ENCODE data around the gene ABI2. TPM values are rescaled to one million over a fixed set of nuclear protein-coding genes. Genes with fewer than 3 reads are reported as not detected.
"Not testable (repeated sequence)": the region's sequence is repeated elsewhere in the genome, so short reads cannot be mapped to it uniquely, and the experiment has no call there.

ABI2 gene
- total RNA-seq, 1 donor from 2014 or later: 161 TPM

GRCh38 chr2:203427061-203427460 is 98.9 kb downstream of the ABI2 start:
- Mint-ChIP-seq H3K4me3 (no peak overlapping the region), H3K9me3 (no peaks in the 10 kb centered on the region), H3K4me1 (no peaks in the 10 kb centered on the region), H3K27me3 (ENCODE audit: insufficient read depth, low read depth) (peaks cover 3% of the 10 kb centered on the region), H3K27ac (no peak overlapping the region), H3K36me3 (peaks cover 33% of the 10 kb centered on the region)
- H3K9ac ChIP-seq: no peak overlapping the region
- no peaks in the 10 kb centered on the region for H3F3A ChIP-seq (ENCODE audit: low read depth)
- no peaks in the 10 kb centered on the region for H3K9me3 ChIP-seq (ENCODE audit: low read depth)
- H3K79me2 ChIP-seq (ENCODE audit: low read depth): no peaks in the 10 kb centered on the region
- H4K20me1 ChIP-seq (ENCODE audit: low read depth): no peaks in the 10 kb centered on the region
- no peak for TF ChIP-seq EZH2phosphoT487 (IDR thresholded peaks at IDR 0.05)
- TF ChIP-seq EZH2 (IDR thresholded peaks at IDR 0.05): no peak
- no peak for TF ChIP-seq CTCF (IDR thresholded peaks at IDR 0.05)
- H3K4me3 ChIP-seq: no peak overlapping the region
- H3K27ac ChIP-seq: no peak overlapping the region
- H3K4me2 ChIP-seq: no peak overlapping the region
- no peaks in the 10 kb centered on the region for H3K36me3 ChIP-seq
- no peaks in the 10 kb centered on the region for H3K27me3 ChIP-seq
- no peak for DNase-seq (ENCODE audit: low spot score)
- no peaks in the 10 kb centered on the region for H3K4me1 ChIP-seq
- H2AFZ ChIP-seq (replicated peaks): no peak overlapping the region

- H3K9ac ChIP-seq; H3K4me3 Mint-ChIP-seq; H3K4me2 ChIP-seq; H3K4me3 ChIP-seq; H3K9me3 Mint-ChIP-seq; H3K27me3 Mint-ChIP-seq (ENCODE audit: insufficient read depth, low read depth); H3K79me2 ChIP-seq (ENCODE audit: low read depth); H3K4me1 ChIP-seq; H3K9me3 ChIP-seq (ENCODE audit: low read depth); DNase-seq (ENCODE audit: low spot score); H3K36me3 ChIP-seq; H3K27ac ChIP-seq; H3F3A ChIP-seq (ENCODE audit: low read depth); H4K20me1 ChIP-seq (ENCODE audit: low read depth); H3K27me3 ChIP-seq; H2AFZ ChIP-seq (replicated peaks); H3K27ac Mint-ChIP-seq; H3K4me1 Mint-ChIP-seq: not testable (repeated sequence)
- peaks cover 25% of the 10 kb centered on the region for H3K36me3 Mint-ChIP-seq
Measured at GRCh38 chr2:203429643-203430042, 101.4 kb downstream of the ABI2 start.

- Histone ChIP-seq H4K20me1 (ENCODE audit: low read depth) (no peaks in the 10 kb centered on the region), H3K9me3 (ENCODE audit: low read depth) (no peaks in the 10 kb centered on the region), H3K4me1 (no peaks in the 10 kb centered on the region), H3K79me2 (ENCODE audit: low read depth) (no peaks in the 10 kb centered on the region), H3F3A (ENCODE audit: low read depth) (peaks cover 15% of the 10 kb centered on the region), H3K27ac (no peak overlapping the region), H3K4me3 (no peak overlapping the region), H3K4me2 (no peak overlapping the region), H3K36me3 (peaks cover 9% of the 10 kb centered on the region), H3K9ac (no peak overlapping the region), H2AFZ (replicated peaks) (no peak overlapping the region), H3K27me3 (no peaks in the 10 kb centered on the region)
- no peaks in the 10 kb centered on the region for H3K4me1 Mint-ChIP-seq
- no peaks in the 10 kb centered on the region for H3K9me3 Mint-ChIP-seq
- no peak overlapping the region for H3K4me3 Mint-ChIP-seq
- H3K36me3 Mint-ChIP-seq: peaks cover 21% of the 10 kb centered on the region
- H3K27me3 Mint-ChIP-seq (ENCODE audit: insufficient read depth, low read depth): peaks cover 3% of the 10 kb centered on the region
- no peak overlapping the region for H3K27ac Mint-ChIP-seq
- TF ChIP-seq EZH2phosphoT487 (IDR thresholded peaks at IDR 0.05) (no peak), EZH2 (IDR thresholded peaks at IDR 0.05) (no peak), CTCF (IDR thresholded peaks at IDR 0.05) (no peak)
- no peak for DNase-seq (ENCODE audit: low spot score)
Measured at GRCh38 chr2:203431391-203432185, 103.4 kb downstream of the ABI2 start.

GRCh38 chr2:203432811-203433210 is 104.6 kb downstream of the ABI2 start:
- Mint-ChIP-seq H3K4me3 (no peak overlapping the region), H3K27me3 (ENCODE audit: insufficient read depth, low read depth) (peaks cover 3% of the 10 kb centered on the region), H3K27ac (no peak overlapping the region), H3K4me1 (no peaks in the 10 kb centered on the region), H3K36me3 (peaks cover 12% of the 10 kb centered on the region), H3K9me3 (no peaks in the 10 kb centered on the region)
- no peak overlapping the region for H3K27ac ChIP-seq
- no peak overlapping the region for H3K4me3 ChIP-seq
- H2AFZ ChIP-seq (replicated peaks): no peak overlapping the region
- no peak overlapping the region for H3K4me2 ChIP-seq
- H3F3A ChIP-seq (ENCODE audit: low read depth): peaks cover 18% of the 10 kb centered on the region
- H4K20me1 ChIP-seq (ENCODE audit: low read depth): no peaks in the 10 kb centered on the region
- H3K27me3 ChIP-seq: no peaks in the 10 kb centered on the region
- no peaks in the 10 kb centered on the region for H3K4me1 ChIP-seq
- no peak for DNase-seq (ENCODE audit: low spot score)
- no peaks in the 10 kb centered on the region for H3K9me3 ChIP-seq (ENCODE audit: low read depth)
- no peaks in the 10 kb centered on the region for H3K79me2 ChIP-seq (ENCODE audit: low read depth)
- peaks cover 9% of the 10 kb centered on the region for H3K36me3 ChIP-seq
- H3K9ac ChIP-seq: no peak overlapping the region
- TF ChIP-seq CTCF (IDR thresholded peaks at IDR 0.05) (no peak), EZH2phosphoT487 (IDR thresholded peaks at IDR 0.05) (no peak), EZH2 (IDR thresholded peaks at IDR 0.05) (no peak)

Measured in neural progenitor cell (in vitro differentiated cells).